Liver (tissue), 9 donors: Measurements from ENCODE around the gene DOC2B. TPM values are rescaled to one million over a fixed set of nuclear protein-coding genes. Genes with fewer than 3 reads are reported as not detected.

Source experiments
- DNase-seq: peaks from one replicate; pipeline ENCODE4 v3.0.0-alpha.2; 2017; ENCODE audit warnings: low spot score
- H3K27ac ChIP-seq, 2 donors: one replicate each; pipeline ENCODE4 v1.7.0; 2013; ENCODE audit warnings: inconsistent platforms in 2 of 2, low read length in 2 of 2, control low read depth in 1 of 2, low read depth in 1 of 2, mild to moderate bottlenecking in 1 of 2
- H3K27me3 ChIP-seq, 4 donors: one replicate each; pipeline versions ENCODE4 v1.6.1 to v1.7.0; 2013; ENCODE audit warnings: low read length in 3 of 4, inconsistent platforms in 1 of 4, mild to moderate bottlenecking in 1 of 4, moderate library complexity in 1 of 4; ENCODE audit not compliant: control insufficient read depth in 4 of 4, insufficient read depth in 4 of 4
- H3K36me3 ChIP-seq, 4 donors: one replicate each; pipeline versions ENCODE4 v1.6.1 to v1.7.0; 2013; ENCODE audit warnings: low read length in 3 of 4, mild to moderate bottlenecking in 3 of 4, low read depth in 1 of 4, moderate library complexity in 1 of 4; ENCODE audit not compliant: control insufficient read depth in 4 of 4, insufficient read depth in 3 of 4
- H3K4me1 ChIP-seq, 4 donors: one replicate each; pipeline versions ENCODE4 v1.6.1 to v1.7.0; 2013; ENCODE audit warnings: low read length in 3 of 4, mild to moderate bottlenecking in 3 of 4, moderate library complexity in 1 of 4; ENCODE audit not compliant: control insufficient read depth in 4 of 4, insufficient read depth in 4 of 4
- H3K4me3 ChIP-seq, 3 donors: one replicate each; pipeline versions ENCODE4 v1.6.1 to v1.7.0; 2013; ENCODE audit warnings: low read length in 3 of 3, control low read depth in 1 of 3, low read depth in 1 of 3, mild to moderate bottlenecking in 1 of 3
- H3K9ac ChIP-seq, 2 donors: one replicate each; pipeline ENCODE4 v1.7.0; 2013; ENCODE audit warnings: low read length in 2 of 2, mild to moderate bottlenecking in 2 of 2, moderate library complexity in 2 of 2, control low read depth in 1 of 2, low read depth in 1 of 2
- H3K9me3 ChIP-seq, 4 donors: one replicate each; pipeline versions ENCODE4 v1.6.1 to v1.7.0; 2013; ENCODE audit warnings: low read length in 3 of 4; ENCODE audit not compliant: control insufficient read depth in 4 of 4
- ATF3 ChIP-seq: IDR thresholded peaks from 2 replicates; pipeline ENCODE4 v1.6.1; 2016; ENCODE audit warnings: antibody characterized with exemption
- CTCF ChIP-seq: fragments of 150-350 bp; IDR thresholded peaks from 2 replicates; pipeline ENCODE4 v1.5.1; 2017; ENCODE audit warnings: improper control_type of control experiment, low read depth, low read length; ENCODE audit not compliant: missing input control
- EGR1 ChIP-seq, 2 donors: IDR thresholded peaks; 2 replicates each; pipeline ENCODE4 v1.6.1; 2016 to 2018; ENCODE audit warnings: antibody characterized with exemption in 2 of 2, low read depth in 2 of 2
- GABPA ChIP-seq, 2 donors: IDR thresholded peaks in 1 of 2; conservative IDR thresholded peaks in 1 of 2; 2 replicates each; pipeline ENCODE4 v1.6.1; 2016; ENCODE audit warnings: antibody characterized with exemption in 2 of 2, mild to moderate bottlenecking in 1 of 2, moderate library complexity in 1 of 2
- HNF4G ChIP-seq: IDR thresholded peaks from 2 replicates; pipeline ENCODE4 v1.6.1; 2016; ENCODE audit warnings: antibody characterized with exemption
- MAX ChIP-seq: IDR thresholded peaks from 2 replicates; pipeline ENCODE4 v1.6.1; 2016; ENCODE audit warnings: antibody characterized with exemption
- NR2F2 ChIP-seq: IDR thresholded peaks from 2 replicates; pipeline ENCODE4 v1.6.1; 2016; ENCODE audit warnings: antibody characterized with exemption
- RAD21 ChIP-seq, 2 donors: IDR thresholded peaks; 2 replicates each; pipeline ENCODE4 v1.6.1; 2016; ENCODE audit warnings: antibody characterized with exemption in 2 of 2, mild to moderate bottlenecking in 2 of 2
- RXRA ChIP-seq, 2 donors: IDR thresholded peaks; 2 replicates each; pipeline ENCODE4 v1.6.1; 2017 to 2018; ENCODE audit warnings: antibody characterized with exemption in 2 of 2, mild to moderate bottlenecking in 1 of 2
- SP1 ChIP-seq: IDR thresholded peaks from 2 replicates; pipeline ENCODE4 v1.6.1; 2018; ENCODE audit warnings: antibody characterized with exemption, mild to moderate bottlenecking
- YY1 ChIP-seq: IDR thresholded peaks from 2 replicates; pipeline ENCODE4 v1.6.1; 2016; ENCODE audit warnings: antibody characterized with exemption, mild to moderate bottlenecking
- ZBTB33 ChIP-seq: IDR thresholded peaks from 2 replicates; pipeline ENCODE4 v1.6.1; 2016; ENCODE audit warnings: antibody characterized with exemption
- WGBS: extraction: QIAGEN DNeasy Blood & Tissue Kit; methylation state at CpG from one replicate; pipeline ENCODE4 v1.1.7; 2013; 5-methylcytosine and 5-hydroxymethylcytosine counted together
- polyA plus RNA-seq, 2 donors: library from polyadenylated mRNA; stranded (reverse) in 1 of 2; unstranded in 1 of 2; fragments of 200-250 nt in 1 of 2; fragments of >200 nt in 1 of 2; fragmentation: Nextera tagmentation in 1 of 2; extraction: Ambion mirVana in 1 of 2; gene quantifications; one replicate each; pipeline versions ENCODE4 v1.2.1 to v1.2.3, GENCODE V29; 2013 to 2015
- total RNA-seq, 2 donors: library from RNA; depleted of rRNA; stranded (reverse); fragments of >200 nt; gene quantifications; one replicate each; pipeline ENCODE4 v1.2.3, GENCODE V29; 2014
- donor health status: healthy.
- donor health status: healthy.
- donor health status: healthy.
- donor health status: healthy.
- donor health status: healthy.

The DOC2B gene
- total and polyA plus RNA-seq, 4 donors: 0.08 to 1.0 (median 0.61) TPM

- 87% methylated on average over 17 of the region's 17 CpGs for WGBS
- no peak overlapping the region for H3K9ac ChIP-seq
- no peaks in the 10 kb centered on the region for H3K27me3 ChIP-seq
- no peak for TF ChIP-seq SP1
- no peak for TF ChIP-seq GABPA (IDR thresholded peaks at IDR 0.05 in 1 of 2, conservative IDR thresholded peaks at IDR 0.05 in 1 of 2)
- TF ChIP-seq EGR1 (IDR thresholded peaks at IDR 0.05; ENCODE audit: low read depth in 2 of 2): no peak
- TF ChIP-seq ZBTB33: no peak
- TF ChIP-seq RAD21 (IDR thresholded peaks at IDR 0.05): no peak
- TF ChIP-seq RXRA (IDR thresholded peaks at IDR 0.05): no peak
- no peak for TF ChIP-seq CTCF
- no peak for DNase-seq
- no peaks in the 10 kb centered on the region for H3K9me3 ChIP-seq
- H3K27ac ChIP-seq: no peak overlapping the region
- no peaks in the 10 kb centered on the region for H3K36me3 ChIP-seq
- peaks cover 5 to 15% (median 12%) of the 10 kb centered on the region in 4 donors for H3K4me1 ChIP-seq
- no peak overlapping the region for H3K4me3 ChIP-seq
Observed at GRCh38 chr17:147796-148740, 33.4 kb downstream of the DOC2B start.

- TF ChIP-seq GABPA (IDR thresholded peaks at IDR 0.05 in 1 of 2, conservative IDR thresholded peaks at IDR 0.05 in 1 of 2): no peak
- TF ChIP-seq RXRA (IDR thresholded peaks at IDR 0.05): no peak
- TF ChIP-seq ATF3: no peak
- TF ChIP-seq NR2F2: no peak
- Histone ChIP-seq H3K27me3 (no peaks in the 10 kb centered on the region), H3K4me3 (no peak overlapping the region), H3K9me3 (no peaks in the 10 kb centered on the region), H3K27ac (no peak overlapping the region), H3K36me3 (no peaks in the 10 kb centered on the region), H3K4me1 (peaks cover 5 to 15% (median 12%) of the 10 kb centered on the region in 4 donors), H3K9ac (no peak overlapping the region)
- DNase-seq: no peak
- 95% methylated on average over 27 of the region's 27 CpGs for WGBS
Observed at GRCh38 chr17:146983-147761, 34.3 kb downstream of the DOC2B start.

GRCh38 chr17:146546-146945, 34.9 kb downstream of the DOC2B start:
- Histone ChIP-seq H3K36me3 (no peaks in the 10 kb centered on the region), H3K4me1 (peaks cover 3 to 14% (median 10%) of the 10 kb centered on the region in 4 donors), H3K27me3 (no peaks in the 10 kb centered on the region), H3K27ac (no peak overlapping the region), H3K4me3 (no peak overlapping the region), H3K9me3 (no peaks in the 10 kb centered on the region), H3K9ac (no peak overlapping the region)
- TF ChIP-seq HNF4G (no peak), MAX (no peak), GABPA (IDR thresholded peaks at IDR 0.05 in 1 of 2, conservative IDR thresholded peaks at IDR 0.05 in 1 of 2) (no peak), EGR1 (IDR thresholded peaks at IDR 0.05; ENCODE audit: low read depth in 2 of 2) (no peak), ZBTB33 (no peak), YY1 (no peak)
- no peak for DNase-seq
- WGBS: 91% methylated on average over 10 of the region's 10 CpGs
